ENCODE measurements around the gene NTRK2. TPM values are rescaled to one million over a fixed set of nuclear protein-coding genes. Genes with fewer than 3 reads are reported as not detected.
"Not testable (repeated sequence)": the region's sequence is repeated elsewhere in the genome, so short reads cannot be mapped to it uniquely, and the experiment has no call there.

Gene NTRK2
- total RNA-seq, 1 experiment from 2014 or later: not detected

GRCh38 chr9:84897362-84898094 is 228.0 kb downstream of the NTRK2 start:
- no peaks in the 10 kb centered on the region for H3K9me2 ChIP-seq (replicated peaks; ENCODE audit: insufficient read depth, low read length)
- DNase-seq: no peak
- H3K4me3 ChIP-seq (ENCODE audit: low read length): no peak overlapping the region
- H2AFZ ChIP-seq (ENCODE audit: low read length): no peak overlapping the region
- H3K27me3 ChIP-seq (ENCODE audit: low read length): no peaks in the 10 kb centered on the region
- H3K79me2 ChIP-seq (ENCODE audit: low read length): no peaks in the 10 kb centered on the region
- no peaks in the 10 kb centered on the region for H4K20me1 ChIP-seq (ENCODE audit: insufficient read depth, low read depth, low read length)
- no peak overlapping the region for H3K9ac ChIP-seq (ENCODE audit: low read length)
- H3K9me3 ChIP-seq (ENCODE audit: low read length): no peaks in the 10 kb centered on the region
- no peak overlapping the region for H3K27ac ChIP-seq (ENCODE audit: low read length)
- H3K4me2 ChIP-seq (ENCODE audit: low read depth, low read length, poor library complexity, severe bottlenecking): no peak overlapping the region
- no peaks in the 10 kb centered on the region for H3K4me1 ChIP-seq (ENCODE audit: low read length)
- no peaks in the 10 kb centered on the region for H3K36me3 ChIP-seq (ENCODE audit: insufficient read depth, low read length)

- Histone ChIP-seq H3K36me3 (ENCODE audit: insufficient read depth, low read length) (no peaks in the 10 kb centered on the region), H4K20me1 (ENCODE audit: insufficient read depth, low read depth, low read length) (no peaks in the 10 kb centered on the region), H3K9ac (ENCODE audit: low read length) (no peak overlapping the region), H3K79me2 (ENCODE audit: low read length) (no peaks in the 10 kb centered on the region), H3K4me1 (ENCODE audit: low read length) (no peaks in the 10 kb centered on the region), H3K27me3 (ENCODE audit: low read length) (no peaks in the 10 kb centered on the region), H3K9me2 (replicated peaks; ENCODE audit: insufficient read depth, low read length) (no peaks in the 10 kb centered on the region), H3K27ac (ENCODE audit: low read length) (no peak overlapping the region), H3K4me2 (ENCODE audit: low read depth, low read length, poor library complexity, severe bottlenecking) (no peak overlapping the region), H3K4me3 (ENCODE audit: low read length) (no peak overlapping the region), H3K9me3 (ENCODE audit: low read length) (no peaks in the 10 kb centered on the region), H2AFZ (ENCODE audit: low read length) (no peak overlapping the region)
- DNase-seq: no peak
Measured at GRCh38 chr9:84898188-84898587, 228.7 kb downstream of the NTRK2 start.

GRCh38 chr9:84898618-84899017 is 229.1 kb downstream of the NTRK2 start:
- H3K36me3 ChIP-seq (ENCODE audit: insufficient read depth, low read length); H3K9ac ChIP-seq (ENCODE audit: low read length): not testable (repeated sequence)

GRCh38 chr9:84899326-84899725 is 229.8 kb downstream of the NTRK2 start:
- Histone ChIP-seq H3K4me3 (ENCODE audit: low read length) (no peak overlapping the region), H3K9ac (ENCODE audit: low read length) (no peak overlapping the region), H2AFZ (ENCODE audit: low read length) (no peak overlapping the region), H3K79me2 (ENCODE audit: low read length) (no peaks in the 10 kb centered on the region), H3K4me2 (ENCODE audit: low read depth, low read length, poor library complexity, severe bottlenecking) (no peak overlapping the region), H3K27me3 (ENCODE audit: low read length) (no peaks in the 10 kb centered on the region), H3K27ac (ENCODE audit: low read length) (no peak overlapping the region), H3K36me3 (ENCODE audit: insufficient read depth, low read length) (no peaks in the 10 kb centered on the region), H3K9me3 (ENCODE audit: low read length) (no peaks in the 10 kb centered on the region), H3K4me1 (ENCODE audit: low read length) (no peaks in the 10 kb centered on the region), H3K9me2 (replicated peaks; ENCODE audit: insufficient read depth, low read length) (no peaks in the 10 kb centered on the region), H4K20me1 (ENCODE audit: insufficient read depth, low read depth, low read length) (no peaks in the 10 kb centered on the region)
- DNase-seq: no peak

More at GRCh38 chr9:84898618-84899017, 229.1 kb downstream of the NTRK2 start:
- H3K9me3 ChIP-seq (ENCODE audit: low read length); H3K9me2 ChIP-seq (replicated peaks; ENCODE audit: insufficient read depth, low read length); H3K27me3 ChIP-seq (ENCODE audit: low read length); H3K4me2 ChIP-seq (ENCODE audit: low read depth, low read length, poor library complexity, severe bottlenecking); H3K4me1 ChIP-seq (ENCODE audit: low read length); H3K4me3 ChIP-seq (ENCODE audit: low read length); H4K20me1 ChIP-seq (ENCODE audit: insufficient read depth, low read depth, low read length); H3K27ac ChIP-seq (ENCODE audit: low read length); H2AFZ ChIP-seq (ENCODE audit: low read length); DNase-seq; H3K79me2 ChIP-seq (ENCODE audit: low read length): not testable (repeated sequence)

- no peaks in the 10 kb centered on the region for H3K36me3 ChIP-seq (ENCODE audit: insufficient read depth, low read length)
Measured at GRCh38 chr9:84900421-84900820, 230.9 kb downstream of the NTRK2 start.

GRCh38 chr9:84903963-84904362 is 234.4 kb downstream of the NTRK2 start:
- Histone ChIP-seq H3K27me3 (ENCODE audit: low read length) (no peaks in the 10 kb centered on the region), H4K20me1 (ENCODE audit: insufficient read depth, low read depth, low read length) (no peaks in the 10 kb centered on the region), H3K9me3 (ENCODE audit: low read length) (no peaks in the 10 kb centered on the region), H3K9me2 (replicated peaks; ENCODE audit: insufficient read depth, low read length) (no peaks in the 10 kb centered on the region), H3K4me3 (ENCODE audit: low read length) (no peak overlapping the region), H2AFZ (ENCODE audit: low read length) (no peak overlapping the region), H3K79me2 (ENCODE audit: low read length) (no peaks in the 10 kb centered on the region), H3K4me2 (ENCODE audit: low read depth, low read length, poor library complexity, severe bottlenecking) (no peak overlapping the region), H3K9ac (ENCODE audit: low read length) (no peak overlapping the region), H3K27ac (ENCODE audit: low read length) (no peak overlapping the region), H3K4me1 (ENCODE audit: low read length) (no peaks in the 10 kb centered on the region), H3K36me3 (ENCODE audit: insufficient read depth, low read length) (no peaks in the 10 kb centered on the region)
- DNase-seq: no peak

More at GRCh38 chr9:84900421-84900820, 230.9 kb downstream of the NTRK2 start:
- no peaks in the 10 kb centered on the region for H3K27me3 ChIP-seq (ENCODE audit: low read length)
- H2AFZ ChIP-seq (ENCODE audit: low read length): no peak overlapping the region
- H3K9me3 ChIP-seq (ENCODE audit: low read length): no peaks in the 10 kb centered on the region
- H3K9ac ChIP-seq (ENCODE audit: low read length): no peak overlapping the region
- no peaks in the 10 kb centered on the region for H3K79me2 ChIP-seq (ENCODE audit: low read length)
- H3K4me3 ChIP-seq (ENCODE audit: low read length): no peak overlapping the region
- no peaks in the 10 kb centered on the region for H3K9me2 ChIP-seq (replicated peaks; ENCODE audit: insufficient read depth, low read length)
- H3K4me2 ChIP-seq (ENCODE audit: low read depth, low read length, poor library complexity, severe bottlenecking): no peak overlapping the region
- no peaks in the 10 kb centered on the region for H3K4me1 ChIP-seq (ENCODE audit: low read length)
- H4K20me1 ChIP-seq (ENCODE audit: insufficient read depth, low read depth, low read length): no peaks in the 10 kb centered on the region
- H3K27ac ChIP-seq (ENCODE audit: low read length): no peak overlapping the region
- no peak for DNase-seq

- no peaks in the 10 kb centered on the region for H3K79me2 ChIP-seq (ENCODE audit: low read length)
- no peak overlapping the region for H3K27ac ChIP-seq (ENCODE audit: low read length)
- H3K9me2 ChIP-seq (replicated peaks; ENCODE audit: insufficient read depth, low read length): no peaks in the 10 kb centered on the region
- H3K9ac ChIP-seq (ENCODE audit: low read length): no peak overlapping the region
- no peaks in the 10 kb centered on the region for H3K36me3 ChIP-seq (ENCODE audit: insufficient read depth, low read length)
- H4K20me1 ChIP-seq (ENCODE audit: insufficient read depth, low read depth, low read length): no peaks in the 10 kb centered on the region
- H3K9me3 ChIP-seq (ENCODE audit: low read length): no peaks in the 10 kb centered on the region
- no peak overlapping the region for H2AFZ ChIP-seq (ENCODE audit: low read length)
- DNase-seq: no peak
- no peak overlapping the region for H3K4me3 ChIP-seq (ENCODE audit: low read length)
- H3K4me1 ChIP-seq (ENCODE audit: low read length): no peaks in the 10 kb centered on the region
- no peaks in the 10 kb centered on the region for H3K27me3 ChIP-seq (ENCODE audit: low read length)
- no peak overlapping the region for H3K4me2 ChIP-seq (ENCODE audit: low read depth, low read length, poor library complexity, severe bottlenecking)
Measured at GRCh38 chr9:84916769-84917168, 247.2 kb downstream of the NTRK2 start.

GRCh38 chr9:84917366-84918070 is 248.0 kb downstream of the NTRK2 start:
- H3K27ac ChIP-seq (ENCODE audit: low read length): no peak overlapping the region
- no peaks in the 10 kb centered on the region for H4K20me1 ChIP-seq (ENCODE audit: insufficient read depth, low read depth, low read length)
- H3K27me3 ChIP-seq (ENCODE audit: low read length): no peaks in the 10 kb centered on the region
- no peaks in the 10 kb centered on the region for H3K79me2 ChIP-seq (ENCODE audit: low read length)
- H3K36me3 ChIP-seq (ENCODE audit: insufficient read depth, low read length): no peaks in the 10 kb centered on the region
- no peak overlapping the region for H3K9ac ChIP-seq (ENCODE audit: low read length)
- H3K9me3 ChIP-seq (ENCODE audit: low read length): no peaks in the 10 kb centered on the region
- no peak overlapping the region for H3K4me3 ChIP-seq (ENCODE audit: low read length)
- H3K4me2 ChIP-seq (ENCODE audit: low read depth, low read length, poor library complexity, severe bottlenecking): no peak overlapping the region
- no peaks in the 10 kb centered on the region for H3K4me1 ChIP-seq (ENCODE audit: low read length)
- no peak for DNase-seq
- no peak overlapping the region for H2AFZ ChIP-seq (ENCODE audit: low read length)
- H3K9me2 ChIP-seq (replicated peaks; ENCODE audit: insufficient read depth, low read length): no peaks in the 10 kb centered on the region

Data from Karpas-422 (cell line).